Parathyroid adenoma (tissue), 2 donors: ENCODE measurements around the gene SFXN5.

Experiments
- H2AFZ ChIP-seq: fragments of 300-600 bp; sonication (generic); one replicate; pipeline ENCODE4 v1.7.0; 2017; ENCODE audit warnings: antibody characterized with exemption, mild to moderate bottlenecking
- H3K27ac ChIP-seq: fragments of 300-600 bp; sonication (generic); one replicate; pipeline ENCODE4 v1.7.0; 2017
- H3K27me3 ChIP-seq: fragments of 300-600 bp; sonication (generic); one replicate; pipeline ENCODE4 v1.7.0; 2017; ENCODE audit warnings: low read length; ENCODE audit not compliant: control insufficient read depth, insufficient read depth
- H3K36me3 ChIP-seq: fragments of 300-600 bp; sonication (generic); one replicate; pipeline ENCODE4 v1.7.0; 2017; ENCODE audit warnings: low read length; ENCODE audit not compliant: control insufficient read depth, insufficient read depth
- H3K4me1 ChIP-seq: fragments of 300-600 bp; sonication (generic); one replicate; pipeline ENCODE4 v1.7.0; 2017; ENCODE audit warnings: control low read depth
- H3K4me2 ChIP-seq: fragments of 300-600 bp; sonication (generic); one replicate; pipeline ENCODE4 v1.7.0; 2017; ENCODE audit warnings: low read length
- H3K4me3 ChIP-seq: fragments of 300-600 bp; sonication (generic); one replicate; pipeline ENCODE4 v1.7.0; 2017; ENCODE audit warnings: low read depth, low read length
- H3K79me2 ChIP-seq: fragments of 300-600 bp; sonication (generic); one replicate; pipeline ENCODE4 v1.7.0; 2017; ENCODE audit warnings: control low read depth
- H3K9ac ChIP-seq: fragments of 300-600 bp; sonication (generic); one replicate; pipeline ENCODE4 v1.7.0; 2017; ENCODE audit warnings: mild to moderate bottlenecking
- H3K9me3 ChIP-seq: fragments of 300-600 bp; sonication (generic); one replicate; pipeline ENCODE4 v1.7.0; 2017; ENCODE audit warnings: low read length; ENCODE audit not compliant: control insufficient read depth
- CTCF ChIP-seq: fragments of 300-600 bp; sonication (generic); IDR thresholded peaks from one replicate; pipeline ENCODE4 v1.7.0; 2017; ENCODE audit warnings: antibody characterized with exemption, mild to moderate bottlenecking
- donor health status: primary hyperparathyroidism.

SFXN5 gene

GRCh38 chr2:72916743-72917137, 154.8 kb downstream of the SFXN5 start:
- H3K9ac ChIP-seq, result peak overlapping the region; percentile 63
- H3K36me3 ChIP-seq, result no peaks in the 10 kb centered on the region

GRCh38 chr2:72915907-72916742, 155.4 kb downstream of the SFXN5 start:
- no peaks in the 10 kb centered on the region for H3K4me1 ChIP-seq

More at GRCh38 chr2:72916743-72917137, 154.8 kb downstream of the SFXN5 start:
- Histone ChIP-seq H2AFZ (peak overlapping the region; percentile 91), H3K4me3 (peak overlapping the region; percentile 66), H3K79me2 (no peaks in the 10 kb centered on the region), H3K9me3 (no peaks in the 10 kb centered on the region), H3K27me3 (no peaks in the 10 kb centered on the region), H3K4me1 (no peaks in the 10 kb centered on the region), H3K27ac (peak overlapping the region; percentile 81), H3K4me2 (peak overlapping the region; percentile 60)
- no peak for TF ChIP-seq CTCF

GRCh38 chr2:72915320-72915906, 156.1 kb downstream of the SFXN5 start:
- Histone ChIP-seq H3K27me3 (no peaks in the 10 kb centered on the region), H3K4me3 (peak overlapping the region; percentile 66), H3K9me3 (no peaks in the 10 kb centered on the region), H3K9ac (no peak overlapping the region), H3K4me1 (no peaks in the 10 kb centered on the region), H3K4me2 (peak overlapping the region; percentile 60), H3K36me3 (no peaks in the 10 kb centered on the region), H2AFZ (peak overlapping the region; percentile 91), H3K27ac (no peak overlapping the region), H3K79me2 (no peaks in the 10 kb centered on the region)
- no peak for TF ChIP-seq CTCF

More at GRCh38 chr2:72915907-72916742, 155.4 kb downstream of the SFXN5 start:
- no peak for TF ChIP-seq CTCF
- peak overlapping the region; percentile 81 for H3K27ac ChIP-seq
- peak overlapping the region; percentile 91 for H2AFZ ChIP-seq
- no peaks in the 10 kb centered on the region for H3K27me3 ChIP-seq
- H3K36me3 ChIP-seq, result no peaks in the 10 kb centered on the region
- peak overlapping the region; percentile 63 for H3K9ac ChIP-seq
- peak overlapping the region; percentile 66 for H3K4me3 ChIP-seq
- H3K9me3 ChIP-seq, result no peaks in the 10 kb centered on the region
- H3K4me2 ChIP-seq, result peak overlapping the region; percentile 60
- H3K79me2 ChIP-seq, result no peaks in the 10 kb centered on the region

GRCh38 chr2:72914589-72915319, 156.8 kb downstream of the SFXN5 start:
- H2AFZ ChIP-seq, result no peak overlapping the region
- peak overlapping the region; percentile 66 for H3K4me3 ChIP-seq
- no peak overlapping the region for H3K27ac ChIP-seq
- H3K4me2 ChIP-seq, result peak overlapping the region; percentile 60
- no peaks in the 10 kb centered on the region for H3K27me3 ChIP-seq
- no peaks in the 10 kb centered on the region for H3K79me2 ChIP-seq
- H3K36me3 ChIP-seq, result no peaks in the 10 kb centered on the region
- no peaks in the 10 kb centered on the region for H3K9me3 ChIP-seq
- H3K9ac ChIP-seq, result no peak overlapping the region
- no peaks in the 10 kb centered on the region for H3K4me1 ChIP-seq
- TF ChIP-seq CTCF, result no peak
